K562 (cell line): ENCODE data around the gene FZD10. TPM values are rescaled to one million over a fixed set of nuclear protein-coding genes. Genes with fewer than 3 reads are reported as not detected.

Source experiments
- ATAC-seq: fragments of 200-7000 bp; cut with Tn5 transposase; 3 replicates; pipeline ENCODE4 v1.9.1; 2020; ENCODE audit warnings: moderate library complexity
- BruUV-seq: library from RNA; stranded (reverse); fragments of 400-500 nt; replicated peaks from 2 replicates; lab custom pipeline; 2021; lab: Mats Ljungman, UMichigan
- CTCF ChIA-PET: fragments of 300-600 bp; formaldehyde crosslinking; extraction: SDS; loops from one replicate; lab custom pipeline; 2021; ENCODE audit warnings: low intra/inter-chr PET ratio; lab: Yijun Ruan, JAX
- POLR2A ChIA-PET: fragments of 300-600, 350-650 bp; sonication (Branson Sonifier 250); formaldehyde crosslinking; extraction: SDS; loops from one replicate; lab custom pipeline; 2021; ENCODE audit warnings: antibody characterized with exemption, inconsistent platforms; lab: Yijun Ruan, JAX
- DNase-seq, 4 experiments: peaks; one replicate each; pipeline versions ENCODE4 v3.0.0 to v3.0.0-alpha.2; 2011 to 2018; ENCODE audit warnings: low spot score in 3 of 4, mixed read lengths in 3 of 4; ENCODE audit errors: extremely low read depth in 1 of 4
- FAIRE-seq: peaks from 2 replicates; lab custom pipeline; 2011; peaks lifted over from hg19 to GRCh38; lab: Jason Lieb, UNC
- H2AFZ ChIP-seq: 2 replicates; pipeline ENCODE4 v1.6.0; 2011; ENCODE audit warnings: low read depth, low read length, control low read depth, inconsistent platforms
- H3K27ac ChIP-seq: fragments of 200-600 bp; 3 replicates; pipeline ENCODE4 v1.8.0; 2011; ENCODE audit warnings: low read depth, mild to moderate bottlenecking, control low read depth, inconsistent platforms, low read length, moderate library complexity, mixed read lengths; ENCODE audit errors: extremely low read depth
- H3K27me3 ChIP-seq, 2 experiments: fragments of 300-600 bp in 1 of 2; 2 replicates in 1 of 2; 3 replicates in 1 of 2; pipeline versions ENCODE4 v1.6.0 to v1.8.0; 2011; ENCODE audit warnings: inconsistent platforms in 2 of 2, low read length in 2 of 2, mild to moderate bottlenecking in 1 of 2, mixed read lengths in 1 of 2, moderate library complexity in 1 of 2; ENCODE audit not compliant: control insufficient read depth in 2 of 2, insufficient read depth in 2 of 2
- H3K36me3 ChIP-seq: fragments of 300-600 bp; 3 replicates; pipeline ENCODE4 v1.8.0; 2011; ENCODE audit warnings: mild to moderate bottlenecking, low read length, inconsistent platforms; ENCODE audit not compliant: control insufficient read depth, insufficient read depth
- H3K4me1 ChIP-seq, 2 experiments: fragments of 200-600 bp in 1 of 2; replicated peaks in 1 of 2; 2 replicates in 1 of 2; 3 replicates in 1 of 2; pipeline versions ENCODE4 v1.5.1 to v1.8.0; 2011; ENCODE audit warnings: inconsistent platforms in 2 of 2, low read length in 2 of 2, mild to moderate bottlenecking in 1 of 2, mixed read lengths in 1 of 2, moderate library complexity in 1 of 2; ENCODE audit not compliant: control insufficient read depth in 2 of 2, insufficient read depth in 2 of 2
- H3K4me2 ChIP-seq: 2 replicates; pipeline ENCODE4 v1.6.1; 2011; ENCODE audit warnings: low read length, control low read depth, inconsistent platforms, mixed read lengths; ENCODE audit not compliant: insufficient read depth
- H3K4me3 ChIP-seq: fragments of 200-600 bp; sonication (generic), shearing (Covaris generic); 2 replicates; pipeline ENCODE4 v1.5.1; 2016; ENCODE audit warnings: control low read depth, inconsistent platforms
- H3K79me2 ChIP-seq: fragments of 200-600 bp; 3 replicates; pipeline ENCODE4 v1.8.0; 2011; ENCODE audit warnings: low read length, inconsistent platforms; ENCODE audit not compliant: control insufficient read depth, insufficient read depth
- H3K9ac ChIP-seq, 2 experiments: 2 replicates each; pipeline versions ENCODE4 v1.6.0 to v1.6.1; 2011; ENCODE audit warnings: low read depth in 2 of 2, low read length in 2 of 2, control low read depth in 1 of 2, inconsistent platforms in 1 of 2, mild to moderate bottlenecking in 1 of 2, mixed read lengths in 1 of 2; ENCODE audit not compliant: insufficient read depth in 1 of 2
- H3K9me1 ChIP-seq: one replicate; pipeline ENCODE4 v1.6.0; 2011; ENCODE audit warnings: inconsistent platforms, mild to moderate bottlenecking, low read length, moderate library complexity; ENCODE audit not compliant: control insufficient read depth, insufficient read depth
- H3K9me3 ChIP-seq: replicated peaks from 2 replicates; pipeline ENCODE4 v1.5.1; 2011; ENCODE audit warnings: low read depth, low read length, inconsistent platforms; ENCODE audit not compliant: control insufficient read depth, insufficient read depth
- H4K20me1 ChIP-seq: replicated peaks from 2 replicates; pipeline ENCODE4 v1.6.1; 2011; ENCODE audit warnings: low read length, inconsistent platforms, mixed read lengths; ENCODE audit not compliant: control insufficient read depth, insufficient read depth
- ADNP ChIP-seq: fragments of 200-800 bp; sonication (Bioruptor generic); IDR thresholded peaks from 2 replicates; pipeline ENCODE4 v1.6.1; 2016; ENCODE audit warnings: missing genetic modification characterization, missing compliant biosample characterization
- ATF4 ChIP-seq: fragments of 450-650 bp; formaldehyde crosslinking; IDR thresholded peaks from 2 replicates; pipeline ENCODE4 v1.4.0; 2022; ENCODE audit warnings: mild to moderate bottlenecking, moderate library complexity
- DNMT1 ChIP-seq: fragments of 450-650 bp; IDR thresholded peaks from 2 replicates; pipeline ENCODE4 v1.6.1; 2016; ENCODE audit warnings: antibody characterized with exemption, mild to moderate bottlenecking
- GTF3C2 ChIP-seq: IDR thresholded peaks from 3 replicates; pipeline ENCODE4 v1.6.1; 2011; ENCODE audit warnings: borderline replicate concordance, mild to moderate bottlenecking, moderate library complexity; ENCODE audit not compliant: insufficient read length; ENCODE audit errors: extremely low read depth
- MNT ChIP-seq, 2 experiments: fragments of 450-650 bp; conservative IDR thresholded peaks; 2 replicates each; pipeline ENCODE4 v1.6.1; 2017; ENCODE audit warnings: mild to moderate bottlenecking in 2 of 2, moderate library complexity in 2 of 2
- POLR2H ChIP-seq: IDR thresholded peaks from 2 replicates; pipeline ENCODE4 v1.6.1; 2016; ENCODE audit warnings: missing genetic modification characterization, low read depth, mild to moderate bottlenecking, control low read depth, missing compliant biosample characterization, moderate library complexity
- SMAD4 ChIP-seq: fragments of 250-450 bp; sonication (Bioruptor Pico); conservative IDR thresholded peaks from 2 replicates; pipeline ENCODE4 v1.8.0; 2021; ENCODE audit warnings: inconsistent platforms, mild to moderate bottlenecking, moderate library complexity
- SMARCB1 ChIP-seq: IDR thresholded peaks from 2 replicates; pipeline ENCODE4 v1.6.1; 2011; ENCODE audit warnings: improper control_type of control experiment, low read depth; ENCODE audit not compliant: insufficient read length
- SNIP1 ChIP-seq: fragments of 450-650 bp; IDR thresholded peaks from 2 replicates; pipeline ENCODE4 v1.7.1; 2017; ENCODE audit warnings: low read depth, mild to moderate bottlenecking
- TEAD2 ChIP-seq: fragments of 450-650 bp; IDR thresholded peaks from 2 replicates; pipeline ENCODE4 v1.6.1; 2016; ENCODE audit warnings: missing genetic modification characterization, control low read depth, missing compliant biosample characterization
- ZKSCAN3 ChIP-seq: fragments of 250-450 bp; sonication (Bioruptor Pico); IDR thresholded peaks from 2 replicates; pipeline ENCODE4 v1.4.0; 2020
- ZNF184 ChIP-seq: sonication (generic); formaldehyde crosslinking; IDR thresholded peaks from 2 replicates; pipeline ENCODE4 v1.5.0; 2020; ENCODE audit warnings: missing genetic modification reagents
- ZNF324 ChIP-seq: fragments of 250-450 bp; sonication (Bioruptor Pico); IDR thresholded peaks from 2 replicates; pipeline ENCODE4 v1.4.0; 2020; ENCODE audit warnings: mild to moderate bottlenecking
- ZNF551 ChIP-seq: fragments of 250-450 bp; sonication (Bioruptor Pico); IDR thresholded peaks from 2 replicates; pipeline ENCODE4 v1.5.0; 2021; ENCODE audit warnings: mild to moderate bottlenecking, moderate library complexity
- ZNF668 ChIP-seq: fragments of 250-450 bp; sonication (Bioruptor Pico); IDR thresholded peaks from 2 replicates; pipeline ENCODE4 v1.8.0; 2022; ENCODE audit warnings: mild to moderate bottlenecking, inconsistent platforms
- WGBS: fragments of 100-300 bp; shearing (Covaris generic); methylation state at CpG from one replicate; pipeline ENCODE4 v1.1.6; 2016; ENCODE audit warnings: low coverage, mixed read lengths; ENCODE audit not compliant: insufficient coverage; ENCODE audit errors: missing lambda C conversion rate; 5-methylcytosine and 5-hydroxymethylcytosine counted together
- in situ Hi-C: fragments of 300-500 bp; cut with MboI; formaldehyde crosslinking; loops from 4 replicates; pipeline ENCODE4 v1.15.0; 2018; ENCODE audit warnings: inconsistent platforms, mixed read lengths
- intact Hi-C: fragments of 100-400 bp; cut with micrococcal nuclease; formaldehyde crosslinking; loops from 2 replicates; pipeline ENCODE4 v1.14.2; 2022
- polyA plus RNA-seq, 8 experiments: library from polyadenylated mRNA; depleted of rRNA in 4 of 8; stranded (reverse) in 5 of 8; unstranded in 3 of 8; fragments of >200 nt; fragmentation: Nextera tagmentation in 2 of 8; fragmentation: Illumina TruSeq in 1 of 8; extraction: Ambion mirVana in 2 of 8; extraction: Trizol in 1 of 8; gene quantifications; 2 replicates each; pipeline versions ENCODE4 v1.2.1 to v1.2.3, GENCODE V29; 2011 to 2014; ENCODE audit warnings: inconsistent platforms in 1 of 8, missing spikeins in 1 of 8
- total RNA-seq, 7 experiments: library from RNA; depleted of rRNA in 6 of 7; stranded (reverse); fragments of >200 nt in 6 of 7; fragmentation: Illumina TruSeq in 2 of 7; extraction: Trizol in 2 of 7; gene quantifications; 2 replicates each; pipeline versions ENCODE4 v1.2.1 to v1.2.3, GENCODE V29; 2011 to 2021; ENCODE audit warnings: low replicate concordance in 1 of 7

FZD10 gene
- total and polyA plus RNA-seq, 9 of the 15 experiments (the other 6 are each of a cell fraction or from before 2014, with no cell fraction given), result not detected

GRCh38 chr12:130185455-130186391 is 23.5 kb downstream of the FZD10 start (continued):
- no peak for TF ChIP-seq SMARCB1
- no peak for TF ChIP-seq POLR2H

- Histone ChIP-seq H3K36me3 (no peaks in the 10 kb centered on the region), H3K4me1 (no peaks in the 10 kb centered on the region), H3K27me3 (peaks cover 9 to 33% of the 10 kb centered on the region in 2 experiments; a peak in 3 of 5 replicates), H2AFZ (no peak overlapping the region), H3K27ac (no peak overlapping the region), H3K79me2 (no peaks in the 10 kb centered on the region), H3K9me3 (no peaks in the 10 kb centered on the region), H3K4me2 (no peak overlapping the region), H4K20me1 (peaks cover 3% of the 10 kb centered on the region; the same call in 1 of the 2 replicates), H3K9me1 (no peaks in the 10 kb centered on the region), H3K4me3 (no peak overlapping the region), H3K9ac (no peak overlapping the region)
- FAIRE-seq (no peak), DNase-seq (no peak), ATAC-seq (no peak)
- intact Hi-C loops (no loop called here), in situ Hi-C loops (no loop called here)
- POLR2A ChIA-PET, result no interaction called here
- CTCF ChIA-PET, result no interaction called here
- 2% methylated on average over 12 of the region's 13 CpGs for WGBS
- BruUV-seq, result no TSS peak
- no peak for TF ChIP-seq TEAD2
- no peak for TF ChIP-seq DNMT1
- TF ChIP-seq ZNF551 (CRISPR knock-in tag), result no peak
- no peak for TF ChIP-seq SNIP1
- no peak for TF ChIP-seq ZNF184 (CRISPR knock-in tag)
- no peak for TF ChIP-seq ADNP (tag)
- no peak for TF ChIP-seq SMAD4
- TF ChIP-seq ZNF668 (CRISPR knock-in tag), result no peak
- TF ChIP-seq ATF4, result no peak
- TF ChIP-seq ZNF324 (CRISPR knock-in tag), result no peak
- no peak for TF ChIP-seq GTF3C2
- no peak for TF ChIP-seq MNT (conservative IDR thresholded peaks at IDR 0.05)
- no peak for TF ChIP-seq ZKSCAN3
Observed at GRCh38 chr12:130186651-130187268, 24.5 kb downstream of the FZD10 start.
